HepG2 (cell line): ENCODE measurements around the gene DRAP1. TPM values are rescaled to one million over a fixed set of nuclear protein-coding genes. Genes with fewer than 3 reads are reported as not detected.

Experiments
- ATAD3A ChIP-seq: sonication (generic); formaldehyde crosslinking; IDR thresholded peaks from 2 replicates; pipeline ENCODE4 v1.4.0; 2020; ENCODE audit warnings: missing genetic modification reagents
- CEBPZ ChIP-seq: IDR thresholded peaks from 2 replicates; pipeline ENCODE4 v1.6.1; 2012; ENCODE audit warnings: low read length, improper control_type of control experiment
- ELF4 ChIP-seq: sonication (generic); formaldehyde crosslinking; IDR thresholded peaks from 2 replicates; pipeline ENCODE4 v1.5.0; 2020; ENCODE audit warnings: missing genetic modification reagents, mild to moderate bottlenecking, moderate library complexity, borderline replicate concordance
- GMEB1 ChIP-seq: sonication (generic); formaldehyde crosslinking; IDR thresholded peaks from 2 replicates; pipeline ENCODE4 v1.5.1; 2020; ENCODE audit warnings: missing genetic modification reagents, mild to moderate bottlenecking, borderline replicate concordance
- HMGXB3 ChIP-seq: sonication (generic); formaldehyde crosslinking; IDR thresholded peaks from 2 replicates; pipeline ENCODE4 v1.4.0; 2020; ENCODE audit warnings: missing genetic modification reagents, borderline replicate concordance
- HNRNPL ChIP-seq: fragments of 200-400 bp; formaldehyde crosslinking; IDR thresholded peaks from 2 replicates; pipeline ENCODE4 v1.6.1; 2017; ENCODE audit warnings: mild to moderate bottlenecking, low read depth, low read length
- NR3C1 ChIP-seq: sonication (generic); formaldehyde crosslinking; IDR thresholded peaks from 2 replicates; pipeline ENCODE4 v1.4.0; 2020; ENCODE audit warnings: missing genetic modification reagents
- SIX4 ChIP-seq: sonication (generic); formaldehyde crosslinking; IDR thresholded peaks from 2 replicates; pipeline ENCODE4 v1.4.0; 2020; ENCODE audit warnings: missing genetic modification reagents
- THYN1 ChIP-seq: sonication (generic); formaldehyde crosslinking; IDR thresholded peaks from 2 replicates; pipeline ENCODE4 v1.8.1; 2023; ENCODE audit warnings: low read depth, mild to moderate bottlenecking, moderate library complexity, missing genetic modification reagents, borderline replicate concordance
- ZBTB33 ChIP-seq: sonication (generic); formaldehyde crosslinking; IDR thresholded peaks from 2 replicates; pipeline ENCODE4 v1.4.0; 2020; ENCODE audit warnings: missing genetic modification reagents
- ZNF367 ChIP-seq: sonication (generic); formaldehyde crosslinking; IDR thresholded peaks from 2 replicates; pipeline ENCODE4 v1.4.0; 2020; ENCODE audit warnings: missing genetic modification reagents, borderline replicate concordance
- ZNF460 ChIP-seq: sonication (generic); formaldehyde crosslinking; IDR thresholded peaks from 2 replicates; pipeline ENCODE4 v1.5.1; 2020; ENCODE audit warnings: missing genetic modification reagents, mild to moderate bottlenecking, borderline replicate concordance
- ZNF724P ChIP-seq: sonication (generic); formaldehyde crosslinking; IDR thresholded peaks from 2 replicates; pipeline ENCODE4 v1.8.0; 2022; ENCODE audit warnings: missing genetic modification reagents, borderline replicate concordance
- ZUFSP ChIP-seq: sonication (generic); formaldehyde crosslinking; IDR thresholded peaks from 2 replicates; pipeline ENCODE4 v1.9.0; 2021; ENCODE audit warnings: missing genetic modification reagents, mild to moderate bottlenecking, borderline replicate concordance
- polyA plus RNA-seq, 8 experiments: library from polyadenylated mRNA; depleted of rRNA in 3 of 8; stranded (reverse) in 7 of 8; unstranded in 1 of 8; fragments of >200 nt; fragmentation: Illumina TruSeq in 4 of 8; extraction: Trizol in 4 of 8; gene quantifications; 2 replicates each; pipeline versions ENCODE4 v1.2.1 to v1.2.3, GENCODE V29; 2011 to 2016; ENCODE audit warnings: low read depth in 4 of 8, missing spikeins in 1 of 8, mixed read lengths in 1 of 8; ENCODE audit not compliant: insufficient read depth in 1 of 8
- total RNA-seq, 5 experiments: library from RNA; depleted of rRNA; stranded (reverse); fragments of >200 nt; fragmentation: Illumina TruSeq; extraction: Trizol; gene quantifications; 2 replicates each; pipeline ENCODE4 v1.2.3, GENCODE V29; 2016; ENCODE audit warnings: low read depth in 1 of 5

DRAP1 gene
- total and polyA plus RNA-seq, 2 of the 13 experiments (the other 11 are each of a cell fraction or from before 2014, with no cell fraction given): 46.8 to 52.3 TPM

- TF ChIP-seq ELF4 (CRISPR knock-in tag) (no peak), CEBPZ (no peak), SIX4 (CRISPR knock-in tag) (no peak), HMGXB3 (no peak), NR3C1 (CRISPR knock-in tag) (no peak), HNRNPL (peak; percentile 99), ZBTB33 (CRISPR knock-in tag) (peak; percentile 48; the same call in 1 of the 2 replicates), ZNF724P (CRISPR knock-in tag) (0 out of 2 replicates have a peak, but pooled peaks have one; percentile 46), ZNF460 (CRISPR knock-in tag) (no peak), GMEB1 (CRISPR knock-in tag) (no peak), ZUFSP (no peak), THYN1 (no peak), ZNF367 (no peak), ATAD3A (CRISPR knock-in tag) (no peak)
Observed at GRCh38 chr11:65884716-65885092, 34.5 kb upstream of the DRAP1 start (continued).
